Glutamatergic neuron (in vitro differentiated cells): Measurements from ENCODE around the gene GAS2L1. TPM values are rescaled to one million over a fixed set of nuclear protein-coding genes. Genes with fewer than 3 reads are reported as not detected.

ENCODE experiments used
- DNase-seq: peaks from one replicate; pipeline ENCODE4 v3.0.0; 2022
- H3K27ac Mint-ChIP-seq: one replicate; pipeline ENCODE4 v1.8.0; 2020; ENCODE audit warnings: mild to moderate bottlenecking, mixed read lengths, inconsistent platforms; ENCODE audit not compliant: unreplicated experiment
- H3K27me3 Mint-ChIP-seq: one replicate; pipeline ENCODE4 v1.8.0; 2020; ENCODE audit warnings: mild to moderate bottlenecking, moderate library complexity, mixed read lengths, inconsistent platforms; ENCODE audit not compliant: unreplicated experiment
- H3K36me3 Mint-ChIP-seq: one replicate; pipeline ENCODE4 v1.8.0; 2020; ENCODE audit warnings: mild to moderate bottlenecking, mixed read lengths, inconsistent platforms; ENCODE audit not compliant: unreplicated experiment
- H3K4me1 Mint-ChIP-seq: one replicate; pipeline ENCODE4 v1.8.0; 2020; ENCODE audit warnings: mild to moderate bottlenecking, low read depth, mixed read lengths, inconsistent platforms; ENCODE audit not compliant: unreplicated experiment
- H3K4me3 Mint-ChIP-seq: one replicate; pipeline ENCODE4 v1.8.0; 2020; ENCODE audit warnings: mild to moderate bottlenecking, mixed read lengths, inconsistent platforms; ENCODE audit not compliant: unreplicated experiment
- H3K9me3 Mint-ChIP-seq: one replicate; pipeline ENCODE4 v1.8.0; 2020; ENCODE audit warnings: mild to moderate bottlenecking, moderate library complexity, mixed read lengths, inconsistent platforms; ENCODE audit not compliant: unreplicated experiment
- CTCF ChIP-seq: fragments of 200-600 bp; sonication (generic); IDR thresholded peaks from one replicate; pipeline ENCODE4 v1.5.0; 2021; ENCODE audit not compliant: partially characterized antibody, unreplicated experiment
- long read RNA-seq: library from polyadenylated mRNA; unstranded; transcript quantifications from one replicate; pipeline ENCODE4 v2.0.0, GENCODE V29; 2020; ENCODE audit not compliant: unreplicated experiment
- total RNA-seq: library from RNA; stranded (reverse); fragmentation: NEBNext Ultra II Directional; extraction: Animal tissue kit (Norgen Biotek cat#: 25700); gene quantifications from one replicate; pipeline ENCODE4 v1.2.1, GENCODE V29; 2021; ENCODE audit not compliant: unreplicated experiment

GAS2L1 gene
- 10.3 TPM for total RNA-seq
- long read RNA-seq, partial matches to known transcripts: 2 of 6 reads
- long read RNA-seq, other reads (novel, unspliced or antisense): 2 of 6 reads

DNA sequence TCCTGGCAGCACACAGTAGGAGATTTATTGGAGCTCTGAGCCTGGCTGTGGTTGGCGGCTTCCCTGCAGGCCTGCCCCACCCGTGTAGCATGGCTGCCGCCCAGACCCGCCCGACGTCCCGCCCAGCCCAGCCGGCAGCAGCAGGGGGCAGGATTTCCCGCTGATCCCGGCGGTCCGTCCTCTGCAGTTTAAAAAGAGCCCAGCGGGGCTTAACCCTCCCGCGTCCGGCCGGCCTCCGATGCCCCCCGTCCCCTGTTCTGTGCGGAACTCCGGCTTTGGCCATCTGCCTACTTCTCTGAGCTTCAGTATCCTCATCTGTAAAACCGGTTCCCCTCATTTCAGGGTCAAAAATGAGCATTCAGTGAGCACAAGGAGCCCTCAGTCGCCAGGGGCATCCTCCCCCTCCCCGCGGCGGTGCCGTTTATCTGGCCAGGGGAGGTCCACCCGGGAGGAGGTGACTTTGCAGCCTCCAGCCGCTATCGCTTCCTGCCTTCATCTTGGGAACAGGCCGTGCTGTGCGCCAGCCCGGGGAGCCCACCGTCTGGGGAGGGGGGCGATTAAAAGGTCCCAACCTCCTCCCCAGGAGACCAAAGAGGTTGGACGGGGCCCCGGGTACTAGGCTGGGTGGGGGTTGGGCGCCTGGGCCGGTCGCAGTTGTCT is at the start of gene GAS2L1:
GAS2L1 (plus strand) TSS at position 476 of the 660 bp plus-strand sequence. CDS start 1,456 bp downstream, outside the sequence.
- H3K27ac Mint-ChIP-seq: peak within 1 kb of the TSS; percentile 88
- H3K9me3 Mint-ChIP-seq: peaks cover 7% of the 10 kb centered on the region
- DNase-seq: peak; percentile 92
- peaks cover 3% of the 10 kb centered on the region for H3K27me3 Mint-ChIP-seq
- peak; percentile 55 for TF ChIP-seq CTCF
- H3K36me3 Mint-ChIP-seq: no peaks in the 10 kb centered on the region
- H3K4me3 Mint-ChIP-seq: peak within 1 kb of the TSS; percentile 89
- peaks cover 6% of the 10 kb centered on the region for H3K4me1 Mint-ChIP-seq

DNA sequence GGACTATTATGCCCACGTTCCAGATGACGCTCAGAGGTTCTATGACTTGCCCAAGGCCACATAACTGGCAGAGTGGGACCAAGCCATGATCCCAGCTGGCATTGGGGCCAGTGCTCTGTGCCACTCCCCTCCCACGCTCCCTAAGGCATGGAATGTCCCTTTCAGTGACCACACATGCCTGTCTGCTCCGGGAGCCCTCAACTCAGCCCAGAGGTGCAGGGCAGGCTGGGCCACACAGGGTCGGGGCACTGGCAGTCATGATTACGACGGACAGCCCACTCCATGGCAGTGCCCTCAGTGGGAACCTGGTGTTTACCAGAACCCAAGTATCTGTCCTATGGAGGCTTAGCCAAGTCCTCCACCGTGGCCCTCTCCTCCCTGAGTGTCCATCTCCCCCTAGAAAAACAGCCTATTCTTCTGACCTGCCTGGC is 48.7 kb upstream of the GAS2L1 start:
- Mint-ChIP-seq H3K4me1 (no peaks in the 10 kb centered on the region), H3K36me3 (no peaks in the 10 kb centered on the region), H3K27ac (no peak overlapping the region), H3K4me3 (no peak overlapping the region), H3K27me3 (peaks cover 4% of the 10 kb centered on the region), H3K9me3 (peaks cover 1% of the 10 kb centered on the region)
- DNase-seq: no peak
- TF ChIP-seq CTCF: no peak

- peaks cover 4% of the 10 kb centered on the region for H3K27me3 Mint-ChIP-seq
- H3K36me3 Mint-ChIP-seq: no peaks in the 10 kb centered on the region
- no peak for DNase-seq
- H3K27ac Mint-ChIP-seq: no peak overlapping the region
- H3K4me1 Mint-ChIP-seq: no peaks in the 10 kb centered on the region
- no peak for TF ChIP-seq CTCF
- no peaks in the 10 kb centered on the region for H3K9me3 Mint-ChIP-seq
- H3K4me3 Mint-ChIP-seq: no peak overlapping the region
Observed at GRCh38 chr22:29258407-29259252, 47.8 kb upstream of the GAS2L1 start.

GRCh38 chr22:29259253-29259899 is 47.1 kb upstream of the GAS2L1 start:
- Mint-ChIP-seq H3K36me3 (no peaks in the 10 kb centered on the region), H3K27ac (no peak overlapping the region), H3K27me3 (peaks cover 4% of the 10 kb centered on the region), H3K4me3 (no peak overlapping the region), H3K9me3 (no peaks in the 10 kb centered on the region), H3K4me1 (no peaks in the 10 kb centered on the region)
- DNase-seq: peak; percentile 40
- no peak for TF ChIP-seq CTCF
